OCI-LY7 (cell line): Measurements from ENCODE around the gene CLSTN2. TPM values are rescaled to one million over a fixed set of nuclear protein-coding genes. Genes with fewer than 3 reads are reported as not detected.

Experiments used
- BruUV-seq: library from RNA; stranded (reverse); fragments of 400-500 nt; replicated peaks from 2 replicates; lab custom pipeline; 2021; lab: Mats Ljungman, UMichigan
- CTCF ChIA-PET: fragments of 300-600 bp; sonication (Branson Sonifier 250); formaldehyde crosslinking; loops from one replicate; lab custom pipeline; 2022; ENCODE audit warnings: antibody characterized with exemption; ENCODE audit not compliant: unreplicated experiment; lab: Charles Lee
- POLR2A ChIA-PET: fragments of 300-600 bp; sonication (Branson Sonifier 250); formaldehyde crosslinking; loops from one replicate; lab custom pipeline; 2022; ENCODE audit warnings: antibody characterized with exemption; lab: Charles Lee
- DNase-seq: peaks from one replicate; pipeline ENCODE4 v3.0.0-alpha.2; 2015; ENCODE audit warnings: low spot score
- H2AFZ ChIP-seq: fragments of 200-600 bp; sonication (generic), shearing (Covaris generic); 2 replicates; pipeline ENCODE4 v1.6.1; 2014; ENCODE audit warnings: mild to moderate bottlenecking, antibody characterized with exemption, low read length, moderate library complexity
- H3K27ac ChIP-seq: fragments of 200-600 bp; sonication (generic); 2 replicates; pipeline ENCODE4 v1.5.1; 2014; ENCODE audit warnings: mixed run types, low read depth, mild to moderate bottlenecking, moderate library complexity, low read length, inconsistent platforms; ENCODE audit not compliant: poor library complexity, severe bottlenecking
- H3K36me3 ChIP-seq: fragments of 200-600 bp; sonication (generic); 2 replicates; pipeline ENCODE4 v1.6.1; 2014; ENCODE audit warnings: mild to moderate bottlenecking, antibody characterized with exemption, low read length, moderate library complexity, mixed read lengths; ENCODE audit not compliant: insufficient read depth
- H3K4me1 ChIP-seq: fragments of 200-600 bp; sonication (generic); 2 replicates; pipeline ENCODE4 v1.5.1; 2014; ENCODE audit warnings: mild to moderate bottlenecking, low read length; ENCODE audit not compliant: insufficient read depth, poor library complexity, severe bottlenecking
- H3K4me2 ChIP-seq: fragments of 200-600 bp; sonication (generic); 2 replicates; pipeline ENCODE4 v1.6.1; 2014; ENCODE audit warnings: mild to moderate bottlenecking, low read length
- H3K4me3 ChIP-seq: fragments of 200-600 bp; sonication (generic); 2 replicates; pipeline ENCODE4 v1.5.1; 2014; ENCODE audit warnings: mild to moderate bottlenecking, low read depth, low read length; ENCODE audit not compliant: poor library complexity, severe bottlenecking
- H3K79me2 ChIP-seq: fragments of 200-600 bp; sonication (generic); 2 replicates; pipeline ENCODE4 v1.6.1; 2016; ENCODE audit warnings: low read depth, mild to moderate bottlenecking, low read length, moderate library complexity, mixed read lengths; ENCODE audit not compliant: insufficient read depth
- H3K9me2 ChIP-seq: fragments of 200-600 bp; sonication (generic); 2 replicates; pipeline ENCODE4 v1.6.1; 2016; ENCODE audit warnings: mild to moderate bottlenecking, low read length, mixed read lengths; ENCODE audit not compliant: insufficient read depth
- H3K9me3 ChIP-seq: fragments of 200-600 bp; sonication (generic); 2 replicates; pipeline ENCODE4 v1.6.1; 2014; ENCODE audit warnings: mild to moderate bottlenecking, mixed run types, low read length, mixed read lengths
- H4K20me1 ChIP-seq: fragments of 200-600 bp; sonication (generic); 2 replicates; pipeline ENCODE4 v1.6.1; 2014; ENCODE audit warnings: mild to moderate bottlenecking, antibody characterized with exemption, low read length, moderate library complexity, mixed read lengths; ENCODE audit not compliant: insufficient read depth
- CTCF ChIP-seq: fragments of 200-600 bp; sonication (generic); conservative IDR thresholded peaks from 2 replicates; pipeline ENCODE4 v1.5.1; 2014; ENCODE audit warnings: mild to moderate bottlenecking, antibody characterized with exemption, low read length, moderate library complexity, mixed read lengths
- EZH2phosphoT487 ChIP-seq: fragments of 200-600 bp; sonication (generic); IDR thresholded peaks from 2 replicates; pipeline ENCODE4 v1.6.1; 2018; ENCODE audit warnings: low read depth, borderline replicate concordance, mild to moderate bottlenecking, mixed run types, antibody characterized with exemption, low read length, moderate library complexity, mixed read lengths
- intact Hi-C: fragments of 100-400 bp; cut with micrococcal nuclease; formaldehyde crosslinking; loops from one replicate; pipeline ENCODE4 v1.10.0; 2022; ENCODE audit not compliant: unreplicated experiment
- total RNA-seq, 2 experiments: library from RNA; depleted of rRNA in 1 of 2; stranded (reverse); fragments of >200 nt in 1 of 2; shearing (Covaris generic) in 1 of 2; gene quantifications; 2 replicates each; pipeline ENCODE4 v1.2.3, GENCODE V29; 2014 to 2022

The CLSTN2 gene
- total RNA-seq, 2 experiments from 2014 or later: not detected

DNA sequence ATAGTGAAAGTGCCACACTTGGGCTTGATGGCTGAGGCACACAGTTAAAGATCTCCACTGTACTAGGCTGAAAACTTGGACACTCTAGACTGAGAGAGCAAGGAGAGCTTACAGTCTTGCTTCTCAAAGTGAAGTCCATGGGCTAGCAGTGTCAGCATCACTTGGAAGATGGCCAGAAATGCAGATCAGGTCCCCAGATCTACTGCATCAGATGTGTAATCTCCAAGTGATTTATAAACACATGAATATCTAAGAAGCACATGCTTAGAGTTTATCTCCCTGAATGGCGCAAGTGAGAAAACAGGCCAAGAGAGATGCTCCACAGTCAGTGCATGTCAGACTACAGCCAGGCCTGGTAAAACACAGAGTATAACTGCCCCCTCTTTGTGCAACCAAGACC, 308.6 kb downstream of the CLSTN2 start:
- Histone ChIP-seq H3K9me2 (no peaks in the 10 kb centered on the region), H3K79me2 (no peaks in the 10 kb centered on the region), H3K4me3 (no peak overlapping the region), H4K20me1 (no peaks in the 10 kb centered on the region), H3K27ac (no peak overlapping the region), H3K36me3 (no peaks in the 10 kb centered on the region), H2AFZ (no peak overlapping the region), H3K4me1 (no peaks in the 10 kb centered on the region), H3K4me2 (no peak overlapping the region), H3K9me3 (no peaks in the 10 kb centered on the region)
- intact Hi-C loops: no loop called here
- DNase-seq: no peak
- CTCF ChIA-PET: no interaction called here
- no TSS peak for BruUV-seq
- POLR2A ChIA-PET: no interaction called here
- TF ChIP-seq CTCF (no peak), EZH2phosphoT487 (no peak)

GRCh38 chr3:140244893-140245292, 309.9 kb downstream of the CLSTN2 start:
- Histone ChIP-seq H3K4me2 (no peak overlapping the region), H3K79me2 (no peaks in the 10 kb centered on the region), H2AFZ (no peak overlapping the region), H3K9me2 (no peaks in the 10 kb centered on the region), H3K4me1 (no peaks in the 10 kb centered on the region), H3K27ac (no peak overlapping the region), H3K9me3 (no peaks in the 10 kb centered on the region), H3K36me3 (no peaks in the 10 kb centered on the region), H3K4me3 (no peak overlapping the region), H4K20me1 (no peaks in the 10 kb centered on the region)
- TF ChIP-seq CTCF: no peak
- no peak for TF ChIP-seq EZH2phosphoT487
- CTCF ChIA-PET: no interaction called here
- intact Hi-C loops: no loop called here
- BruUV-seq: no TSS peak
- DNase-seq: no peak
- POLR2A ChIA-PET: interaction anchor here (0.6 kb wide), 1 partner anchor 90 kb away, joined by 5 read pairs; no protein-coding TSS in a partner anchor

- H3K36me3 ChIP-seq: no peaks in the 10 kb centered on the region
- no peaks in the 10 kb centered on the region for H4K20me1 ChIP-seq
- H3K9me3 ChIP-seq: no peaks in the 10 kb centered on the region
- H3K27ac ChIP-seq: no peak overlapping the region
- no peak overlapping the region for H3K4me2 ChIP-seq
- TF ChIP-seq EZH2phosphoT487 (no peak), CTCF (no peak)
- no peaks in the 10 kb centered on the region for H3K79me2 ChIP-seq
- CTCF ChIA-PET: no interaction called here
- no peaks in the 10 kb centered on the region for H3K9me2 ChIP-seq
- BruUV-seq: no TSS peak
- H2AFZ ChIP-seq: no peak overlapping the region
- no peak overlapping the region for H3K4me3 ChIP-seq
- H3K4me1 ChIP-seq: no peaks in the 10 kb centered on the region
- no peak for DNase-seq
- POLR2A ChIA-PET: interaction anchor here (0.5 kb wide), 1 partner anchor 270 kb away, joined by 3 read pairs; no protein-coding TSS in a partner anchor
- intact Hi-C loops: no loop called here
Measured at GRCh38 chr3:140246578-140246977, 311.6 kb downstream of the CLSTN2 start.
